Right atrium auricular region (tissue), 2 donors: ENCODE data around the gene PAK6. TPM values are rescaled to one million over a fixed set of nuclear protein-coding genes. Genes with fewer than 3 reads are reported as not detected.

Source experiments
- DNase-seq: peaks from one replicate; pipeline ENCODE4 v3.0.0-alpha.2; 2019; ENCODE audit warnings: low spot score
- H3K27ac ChIP-seq, 2 donors: fragments of 200-600 bp; sonication (generic); 1 replicate in 1 of 2; 2 replicates in 1 of 2; pipeline ENCODE4 v1.5.1; 2016 to 2019
- H3K27me3 ChIP-seq, 2 donors: fragments of 200-600 bp; sonication (generic); one replicate each; pipeline versions ENCODE4 v1.5.1 to v1.6.0; 2017 to 2019
- H3K36me3 ChIP-seq: fragments of 200-600 bp; sonication (generic); one replicate; pipeline ENCODE4 v1.5.1; 2016
- H3K4me1 ChIP-seq, 2 donors: fragments of 200-600 bp; sonication (generic); one replicate each; pipeline versions ENCODE4 v1.5.1 to v1.6.0; 2017 to 2019
- H3K4me3 ChIP-seq, 2 donors: fragments of 200-600 bp; sonication (generic); 1 replicate in 1 of 2; 2 replicates in 1 of 2; pipeline ENCODE4 v1.5.1; 2017 to 2019; ENCODE audit warnings: mild to moderate bottlenecking in 1 of 2, moderate library complexity in 1 of 2
- H3K9me3 ChIP-seq, 2 donors: fragments of 200-600 bp; sonication (generic); one replicate each; pipeline ENCODE4 v1.5.1; 2019
- total RNA-seq, 2 donors: library from RNA; depleted of rRNA; stranded (reverse); fragments of >200 nt; gene quantifications; one replicate each; pipeline ENCODE4 v1.1.0, GENCODE V29; 2016
- TF ChIP-seq, protein P1 (sequence below), 2 donors: fragments of 200-600 bp; sonication (generic); IDR thresholded peaks; one replicate each; pipeline ENCODE4 v1.5.1; 2019; ENCODE audit warnings: antibody characterized with exemption in 2 of 2

The PAK6 gene
- total RNA-seq, 2 donors from 2014 or later: 15.3 to 32.5 TPM

DNA sequence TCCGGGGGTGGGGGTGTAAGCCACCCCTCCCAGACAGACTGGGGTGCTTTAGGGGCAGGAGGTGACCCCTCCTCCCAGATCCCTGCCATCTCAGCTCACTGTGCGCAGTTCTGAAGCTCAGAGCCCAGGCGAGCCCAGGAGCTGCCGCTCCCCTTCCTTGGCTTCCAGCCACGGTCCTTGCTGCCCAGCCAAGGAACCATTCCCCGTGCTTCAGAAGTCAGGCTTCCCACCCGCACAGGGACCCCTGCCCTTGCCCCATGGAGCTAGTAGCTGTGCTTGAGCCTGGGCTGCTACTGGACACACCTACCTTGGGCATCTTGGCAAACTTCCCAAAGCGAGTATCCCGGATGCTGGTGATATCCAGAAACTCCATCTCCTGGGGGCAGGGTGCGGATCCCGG is 64.1 kb downstream of the PAK6 start:
- Histone ChIP-seq H3K36me3 (no peaks in the 10 kb centered on the region), H3K4me3 (no peak overlapping the region), H3K4me1 (peaks cover 0 to 21% of the 10 kb centered on the region in 2 donors), H3K27ac (no peak overlapping the region), H3K9me3 (peaks cover 0 to 9% of the 10 kb centered on the region in 2 donors), H3K27me3 (no peaks in the 10 kb centered on the region)
- DNase-seq: no peak
- TF ChIP-seq, protein P1, sequence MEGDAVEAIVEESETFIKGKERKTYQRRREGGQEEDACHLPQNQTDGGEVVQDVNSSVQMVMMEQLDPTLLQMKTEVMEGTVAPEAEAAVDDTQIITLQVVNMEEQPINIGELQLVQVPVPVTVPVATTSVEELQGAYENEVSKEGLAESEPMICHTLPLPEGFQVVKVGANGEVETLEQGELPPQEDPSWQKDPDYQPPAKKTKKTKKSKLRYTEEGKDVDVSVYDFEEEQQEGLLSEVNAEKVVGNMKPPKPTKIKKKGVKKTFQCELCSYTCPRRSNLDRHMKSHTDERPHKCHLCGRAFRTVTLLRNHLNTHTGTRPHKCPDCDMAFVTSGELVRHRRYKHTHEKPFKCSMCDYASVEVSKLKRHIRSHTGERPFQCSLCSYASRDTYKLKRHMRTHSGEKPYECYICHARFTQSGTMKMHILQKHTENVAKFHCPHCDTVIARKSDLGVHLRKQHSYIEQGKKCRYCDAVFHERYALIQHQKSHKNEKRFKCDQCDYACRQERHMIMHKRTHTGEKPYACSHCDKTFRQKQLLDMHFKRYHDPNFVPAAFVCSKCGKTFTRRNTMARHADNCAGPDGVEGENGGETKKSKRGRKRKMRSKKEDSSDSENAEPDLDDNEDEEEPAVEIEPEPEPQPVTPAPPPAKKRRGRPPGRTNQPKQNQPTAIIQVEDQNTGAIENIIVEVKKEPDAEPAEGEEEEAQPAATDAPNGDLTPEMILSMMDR (IDR thresholded peaks at IDR 0.05): no peak

DNA sequence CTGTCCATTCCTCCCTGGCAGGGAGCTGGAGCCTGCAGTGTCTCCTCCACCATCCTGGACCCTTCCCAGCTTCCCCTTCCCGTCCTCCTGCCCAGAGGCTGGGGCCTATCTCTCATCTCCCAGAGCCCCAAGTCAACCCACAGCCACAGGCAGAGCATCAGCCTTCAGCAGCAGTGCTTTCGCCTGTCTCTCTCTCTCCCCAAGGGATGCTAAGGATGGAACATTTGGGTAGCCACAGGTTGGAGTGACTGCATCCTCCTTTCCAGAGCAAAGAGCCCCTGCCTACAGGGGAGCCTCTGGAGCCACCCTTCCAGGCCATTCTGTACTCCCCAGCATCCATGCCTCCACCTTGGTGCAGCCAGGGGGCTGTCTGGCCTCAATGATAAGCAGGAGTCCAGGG is 64.7 kb downstream of the PAK6 start:
- TF ChIP-seq, protein P1 (IDR thresholded peaks at IDR 0.05): no peak
- H3K27me3 ChIP-seq: no peaks in the 10 kb centered on the region
- DNase-seq: no peak

DNA sequence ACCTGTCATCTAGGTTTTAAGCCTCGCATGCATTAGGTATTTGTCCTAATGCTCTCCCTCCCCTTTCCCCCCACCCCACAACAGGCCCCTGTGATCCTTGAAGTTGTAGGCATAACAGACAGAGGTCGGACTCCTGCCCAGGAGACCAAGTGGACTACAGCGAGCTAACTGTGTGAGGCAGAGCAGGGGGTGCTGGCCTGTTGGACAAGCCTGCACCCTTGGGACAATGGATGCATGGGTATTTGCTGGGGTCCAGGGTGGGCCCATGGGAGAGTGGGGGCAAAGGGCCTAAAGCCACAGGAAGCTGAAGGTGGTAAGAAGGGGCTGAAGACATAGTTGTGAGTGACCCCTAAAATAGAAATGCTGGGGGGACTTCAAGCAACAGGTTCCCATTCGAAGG is 66.4 kb downstream of the PAK6 start:
- no peak for DNase-seq
- no peaks in the 10 kb centered on the region for H3K27me3 ChIP-seq

More for the DNA sequence above, 64.7 kb downstream of the PAK6 start:
- H3K4me1 ChIP-seq: peaks cover 0 to 21% of the 10 kb centered on the region in 2 donors
- H3K4me3 ChIP-seq: no peak overlapping the region
- H3K27ac ChIP-seq: no peak overlapping the region
- peaks cover 0 to 9% of the 10 kb centered on the region in 2 donors for H3K9me3 ChIP-seq
- H3K36me3 ChIP-seq: no peaks in the 10 kb centered on the region

DNA sequence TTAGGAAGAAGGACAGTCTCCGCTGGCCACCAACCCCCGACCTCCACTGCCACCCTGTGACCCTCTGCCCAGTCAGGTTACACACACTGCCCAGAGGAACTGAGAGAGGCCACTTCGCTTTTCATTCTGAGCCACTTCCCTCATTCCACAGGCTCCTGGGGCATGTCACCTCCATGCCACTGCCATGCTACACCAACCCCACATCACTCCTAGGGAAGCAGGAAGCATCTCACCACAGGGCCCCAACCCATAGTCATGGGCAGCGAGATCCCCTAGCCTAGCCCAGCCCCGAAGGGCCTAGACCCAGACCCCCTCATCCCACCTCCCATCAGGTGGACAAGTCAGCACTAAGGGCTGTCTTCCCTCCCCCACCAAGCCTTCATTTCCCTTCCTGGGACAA is 67.5 kb downstream of the PAK6 start:
- Histone ChIP-seq H3K27ac (no peak overlapping the region), H3K4me3 (peak overlapping the region in 1 of 2 donors; percentile 25), H3K4me1 (peaks cover 0 to 15% of the 10 kb centered on the region in 2 donors), H3K27me3 (no peaks in the 10 kb centered on the region), H3K9me3 (no peaks in the 10 kb centered on the region), H3K36me3 (no peaks in the 10 kb centered on the region)
- TF ChIP-seq, protein P1 (IDR thresholded peaks at IDR 0.05): no peak
- no peak for DNase-seq

More for the DNA sequence above, 66.4 kb downstream of the PAK6 start:
- H3K27ac ChIP-seq: no peak overlapping the region
- TF ChIP-seq, protein P1 (IDR thresholded peaks at IDR 0.05): no peak
- peaks cover 0 to 3% of the 10 kb centered on the region in 2 donors for H3K9me3 ChIP-seq
- no peaks in the 10 kb centered on the region for H3K36me3 ChIP-seq
- no peak overlapping the region for H3K4me3 ChIP-seq
- H3K4me1 ChIP-seq: peaks cover 0 to 21% of the 10 kb centered on the region in 2 donors

DNA sequence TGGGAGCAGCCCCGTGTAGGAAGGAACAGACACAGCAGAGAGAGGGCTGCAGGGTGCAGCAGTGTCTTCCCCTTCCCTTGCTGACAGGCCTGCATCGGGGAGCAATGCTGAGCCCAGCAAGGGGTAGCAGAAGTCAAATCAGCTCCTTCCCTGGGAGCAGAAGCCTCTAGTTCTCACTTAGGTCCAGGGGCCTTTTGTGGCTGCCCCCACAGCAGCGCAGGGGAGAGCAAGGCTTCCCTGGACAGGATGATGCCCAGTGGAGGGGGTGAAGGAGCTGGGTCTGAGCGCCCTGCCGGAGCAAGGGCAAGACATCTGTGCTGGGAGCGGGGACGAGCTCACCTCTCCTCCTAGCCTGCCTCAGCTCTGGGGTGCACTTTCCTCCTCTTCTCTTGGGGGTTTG is 68.0 kb downstream of the PAK6 start:
- Histone ChIP-seq H3K4me3 (peak overlapping the region in 1 of 2 donors; percentile 25), H3K36me3 (no peaks in the 10 kb centered on the region), H3K9me3 (no peaks in the 10 kb centered on the region), H3K27ac (peak overlapping the region in 1 of 2 donors; percentile 23), H3K27me3 (no peaks in the 10 kb centered on the region), H3K4me1 (peaks cover 0 to 10% of the 10 kb centered on the region in 2 donors)
- TF ChIP-seq, protein P1 (IDR thresholded peaks at IDR 0.05): no peak
- DNase-seq: no peak
